Stimulated activated CD8-positive, alpha-beta memory T cell treated with anti-CD3 and anti-CD28 coated beads, Interleukin-15, amount 100 ng/mL, for 4 hours (primary cell): ENCODE data around the gene LSMEM2.

Source experiments
- DNase-seq, 2 donors: peaks; one replicate each; pipeline ENCODE4 v3.0.0-alpha.2; 2020; ENCODE audit warnings: low read depth in 2 of 2

The LSMEM2 gene

GRCh38 chr3:50322115-50322385 lies 43.2 kb downstream of the LSMEM2 start:
- no peak for DNase-seq

GRCh38 chr3:50322386-50323091 lies 43.7 kb downstream of the LSMEM2 start, which contains the start of gene HYAL2:
HYAL2 (minus strand) TSS chr3:50322745; CDS start chr3:50320489, 2,256 bp downstream.
- DNase-seq = no peak

GRCh38 chr3:50323092-50323600 lies 44.3 kb downstream of the LSMEM2 start:
- no peak for DNase-seq

GRCh38 chr3:50323614-50324199 lies 44.8 kb downstream of the LSMEM2 start:
- DNase-seq = no peak

- DNase-seq = no peak
Observed at GRCh38 chr3:50324351-50325112, 45.6 kb downstream of the LSMEM2 start.

GRCh38 chr3:50325113-50325480 lies 46.2 kb downstream of the LSMEM2 start:
- no peak for DNase-seq

GRCh38 chr3:50325497-50326181 lies 46.8 kb downstream of the LSMEM2 start:
- DNase-seq = no peak

GRCh38 chr3:50326182-50326541 lies 47.3 kb downstream of the LSMEM2 start:
- no peak for DNase-seq

GRCh38 chr3:50327129-50327528 lies 48.2 kb downstream of the LSMEM2 start:
- no peak for DNase-seq

GRCh38 chr3:50327943-50328691 lies 49.2 kb downstream of the LSMEM2 start, which contains the start of gene TUSC2:
TUSC2 (minus strand) TSS chr3:50328223; CDS start chr3:50328099, 124 bp downstream.
- DNase-seq = peak; percentile 81 to 88

- no peak for DNase-seq
Observed at GRCh38 chr3:50330330-50330729, 51.4 kb downstream of the LSMEM2 start.

GRCh38 chr3:50331364-50331907 lies 52.5 kb downstream of the LSMEM2 start:
- DNase-seq = no peak

- no peak for DNase-seq
Observed at GRCh38 chr3:50333744-50334328, 54.9 kb downstream of the LSMEM2 start.

GRCh38 chr3:50334339-50335075 lies 55.6 kb downstream of the LSMEM2 start:
- no peak for DNase-seq

GRCh38 chr3:50336452-50337174 lies 57.7 kb downstream of the LSMEM2 start:
- DNase-seq = no peak

GRCh38 chr3:50337175-50337861 lies 58.4 kb downstream of the LSMEM2 start:
- peak; percentile 91 for DNase-seq
